HFF-Myc (cell line): Measurements from ENCODE around the gene PHF5A.

Experiments used
- DNase-seq: peaks from one replicate; pipeline ENCODE4 v3.0.0-alpha.2; 2011; ENCODE audit warnings: low read depth; ENCODE audit errors: extremely low read depth
- H3K4me3 ChIP-seq: replicated peaks from 2 replicates; pipeline ENCODE4 v1.5.1; 2011; ENCODE audit warnings: low read depth, mild to moderate bottlenecking, control low read depth, low read length
- CTCF ChIP-seq: IDR thresholded peaks from 2 replicates; pipeline ENCODE4 v1.5.1; 2012; ENCODE audit warnings: mild to moderate bottlenecking, low read depth, low read length, control low read depth; ENCODE audit errors: missing control alignments

PHF5A gene

GRCh38 chr22:41415554-41415953 is 52.9 kb downstream of the PHF5A start:
- no peak for DNase-seq
- H3K4me3 ChIP-seq = no peak overlapping the region
- TF ChIP-seq CTCF = no peak

- no peak for TF ChIP-seq CTCF
- no peak for DNase-seq
- H3K4me3 ChIP-seq = no peak overlapping the region
Observed at GRCh38 chr22:41411021-41411851, 57.3 kb downstream of the PHF5A start.

GRCh38 chr22:41410311-41410751 is 58.2 kb downstream of the PHF5A start:
- no peak overlapping the region for H3K4me3 ChIP-seq
- TF ChIP-seq CTCF = no peak
- no peak for DNase-seq
